Measurements from ENCODE around the gene OSBPL1A. TPM values are rescaled to one million over a fixed set of nuclear protein-coding genes. Genes with fewer than 3 reads are reported as not detected.

The OSBPL1A gene
- total RNA-seq, 1 donor from 2014 or later = 42.0 TPM

GRCh38 chr18:24272229-24272525 lies 125.4 kb downstream of the OSBPL1A start:
- Histone ChIP-seq H3K27me3 (no peaks in the 10 kb centered on the region), H3K9me3 (no peaks in the 10 kb centered on the region), H3K27ac (peak overlapping the region; percentile 79), H3K4me3 (peak overlapping the region; percentile 76), H3K36me3 (no peaks in the 10 kb centered on the region), H3K4me1 (peaks cover 19% of the 10 kb centered on the region)
- TF ChIP-seq, protein P1, sequence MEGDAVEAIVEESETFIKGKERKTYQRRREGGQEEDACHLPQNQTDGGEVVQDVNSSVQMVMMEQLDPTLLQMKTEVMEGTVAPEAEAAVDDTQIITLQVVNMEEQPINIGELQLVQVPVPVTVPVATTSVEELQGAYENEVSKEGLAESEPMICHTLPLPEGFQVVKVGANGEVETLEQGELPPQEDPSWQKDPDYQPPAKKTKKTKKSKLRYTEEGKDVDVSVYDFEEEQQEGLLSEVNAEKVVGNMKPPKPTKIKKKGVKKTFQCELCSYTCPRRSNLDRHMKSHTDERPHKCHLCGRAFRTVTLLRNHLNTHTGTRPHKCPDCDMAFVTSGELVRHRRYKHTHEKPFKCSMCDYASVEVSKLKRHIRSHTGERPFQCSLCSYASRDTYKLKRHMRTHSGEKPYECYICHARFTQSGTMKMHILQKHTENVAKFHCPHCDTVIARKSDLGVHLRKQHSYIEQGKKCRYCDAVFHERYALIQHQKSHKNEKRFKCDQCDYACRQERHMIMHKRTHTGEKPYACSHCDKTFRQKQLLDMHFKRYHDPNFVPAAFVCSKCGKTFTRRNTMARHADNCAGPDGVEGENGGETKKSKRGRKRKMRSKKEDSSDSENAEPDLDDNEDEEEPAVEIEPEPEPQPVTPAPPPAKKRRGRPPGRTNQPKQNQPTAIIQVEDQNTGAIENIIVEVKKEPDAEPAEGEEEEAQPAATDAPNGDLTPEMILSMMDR (IDR thresholded peaks at IDR 0.05) = no peak
- intact Hi-C loops (cut with DNase I) = no loop called here
- DNase-seq = no peak
- ATAC-seq = no peak

- peak; percentile 92 for DNase-seq
- Histone ChIP-seq H3K4me3 (peak overlapping the region; percentile 76), H3K4me1 (peaks cover 19% of the 10 kb centered on the region), H3K27ac (peak overlapping the region; percentile 79), H3K9me3 (no peaks in the 10 kb centered on the region), H3K36me3 (no peaks in the 10 kb centered on the region), H3K27me3 (no peaks in the 10 kb centered on the region)
- intact Hi-C loops (cut with DNase I) = no loop called here
- TF ChIP-seq, protein P1 (IDR thresholded peaks at IDR 0.05) = peak; percentile 24
- ATAC-seq = peak; percentile 89
Observed at GRCh38 chr18:24271381-24272228, 126.0 kb downstream of the OSBPL1A start.

GRCh38 chr18:24270937-24271380 lies 126.7 kb downstream of the OSBPL1A start:
- H3K27ac ChIP-seq = peak overlapping the region; percentile 79
- H3K4me3 ChIP-seq = peak overlapping the region; percentile 76
- DNase-seq = no peak
- H3K36me3 ChIP-seq = no peaks in the 10 kb centered on the region
- ATAC-seq = no peak
- intact Hi-C loops (cut with DNase I) = no loop called here
- TF ChIP-seq, protein P1 (IDR thresholded peaks at IDR 0.05) = no peak
- no peaks in the 10 kb centered on the region for H3K9me3 ChIP-seq
- peaks cover 19% of the 10 kb centered on the region for H3K4me1 ChIP-seq
- no peaks in the 10 kb centered on the region for H3K27me3 ChIP-seq

DNA sequence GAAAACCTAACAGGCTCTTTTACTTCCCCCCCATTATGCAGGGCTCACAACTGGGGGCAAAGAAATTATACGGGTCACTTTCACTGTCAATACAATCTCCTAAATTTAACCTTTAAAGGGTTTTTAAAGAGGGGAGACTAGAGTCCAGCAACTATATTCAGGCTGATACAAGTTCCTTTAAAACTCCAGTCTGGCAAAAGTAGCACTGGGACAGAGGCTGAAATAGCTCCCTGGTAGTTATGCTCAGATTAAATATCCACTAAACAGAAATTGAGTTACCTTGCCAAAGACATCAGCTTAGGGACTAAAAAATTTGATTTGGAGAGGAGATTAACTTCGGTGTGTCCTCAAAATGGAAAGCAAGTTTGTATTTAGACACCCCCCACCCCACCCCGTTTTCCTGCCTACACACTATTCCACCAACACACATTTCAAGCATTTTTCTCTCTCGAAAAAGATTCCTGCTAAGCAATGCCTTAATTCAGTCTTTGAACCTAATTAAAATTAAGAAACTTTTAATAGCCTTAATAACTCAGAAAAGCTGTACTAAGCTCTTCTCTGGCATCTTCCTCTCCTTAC lies 127.2 kb downstream of the OSBPL1A start:
- intact Hi-C loops (cut with DNase I) = no loop called here
- peak overlapping the region; percentile 79 for H3K27ac ChIP-seq
- ATAC-seq = no peak

GRCh38 chr18:24268784-24269550 lies 128.7 kb downstream of the OSBPL1A start:
- peaks cover 6% of the 10 kb centered on the region for H3K36me3 ChIP-seq
- DNase-seq (no peak), ATAC-seq (no peak)
- TF ChIP-seq, protein P1 (IDR thresholded peaks at IDR 0.05) = no peak
- no peaks in the 10 kb centered on the region for H3K9me3 ChIP-seq
- intact Hi-C loops (cut with DNase I) = no loop called here
- H3K27me3 ChIP-seq = no peaks in the 10 kb centered on the region
- H3K4me1 ChIP-seq = peaks cover 11% of the 10 kb centered on the region
- no peak overlapping the region for H3K27ac ChIP-seq
- H3K4me3 ChIP-seq = no peak overlapping the region

More for the DNA sequence above, 127.2 kb downstream of the OSBPL1A start:
- TF ChIP-seq, protein P1 (IDR thresholded peaks at IDR 0.05) = no peak
- Histone ChIP-seq H3K36me3 (no peaks in the 10 kb centered on the region), H3K4me3 (peak overlapping the region; percentile 76), H3K9me3 (no peaks in the 10 kb centered on the region), H3K27me3 (no peaks in the 10 kb centered on the region), H3K4me1 (peaks cover 18% of the 10 kb centered on the region)
- no peak for DNase-seq
